K562 (cell line): ENCODE measurements around the gene SPINT1. TPM values are rescaled to one million over a fixed set of nuclear protein-coding genes. Genes with fewer than 3 reads are reported as not detected.

ENCODE experiments used
- GMEB1 ChIP-seq: fragments of 250-450 bp; sonication (Bioruptor Pico); IDR thresholded peaks from 2 replicates; pipeline ENCODE4 v1.4.0; 2020; ENCODE audit warnings: mild to moderate bottlenecking
- KAT2B ChIP-seq: IDR thresholded peaks from one replicate; pipeline ENCODE4 v1.6.1; 2012; ENCODE audit warnings: low read depth, mild to moderate bottlenecking, control low read depth, inconsistent platforms, low read length, moderate library complexity
- NEUROD1 ChIP-seq: fragments of 150-350 bp; IDR thresholded peaks from 2 replicates; pipeline ENCODE4 v1.6.1; 2014; ENCODE audit warnings: borderline replicate concordance, low read length, low read depth; ENCODE audit not compliant: partially characterized antibody
- RCOR1 ChIP-seq, 2 experiments: IDR thresholded peaks; 2 replicates each; pipeline ENCODE4 v1.6.1; 2012; ENCODE audit warnings: low read depth in 2 of 2, low read length in 2 of 2, borderline replicate concordance in 1 of 2, improper control_type of control experiment in 1 of 2
- SLC30A9 ChIP-seq: fragments of 250-450 bp; sonication (Bioruptor Pico); IDR thresholded peaks from 2 replicates; pipeline ENCODE4 v1.8.0; 2022; ENCODE audit warnings: mild to moderate bottlenecking, moderate library complexity
- SRF ChIP-seq, 2 experiments: fragments of 250-450, 450-650 bp in 1 of 2; sonication (Bioruptor Pico) in 1 of 2; sonication (generic) in 1 of 2; formaldehyde crosslinking; IDR thresholded peaks; 2 replicates each; pipeline versions ENCODE4 v1.5.0 to v1.5.1; 2020 to 2022; ENCODE audit warnings: mild to moderate bottlenecking in 1 of 2, missing genetic modification reagents in 1 of 2
- ZFP30 ChIP-seq: fragments of 250-450 bp; sonication (Bioruptor Pico); IDR thresholded peaks from 2 replicates; pipeline ENCODE4 v1.8.0; 2022; ENCODE audit warnings: moderate library complexity, mild to moderate bottlenecking, inconsistent platforms, borderline replicate concordance
- ZNF407 ChIP-seq: fragments of 450-650 bp; IDR thresholded peaks from 2 replicates; pipeline ENCODE4 v1.6.1; 2016; ENCODE audit warnings: low read depth
- polyA plus RNA-seq, 8 experiments: library from polyadenylated mRNA; depleted of rRNA in 4 of 8; stranded (reverse) in 5 of 8; unstranded in 3 of 8; fragments of >200 nt; fragmentation: Nextera tagmentation in 2 of 8; fragmentation: Illumina TruSeq in 1 of 8; extraction: Ambion mirVana in 2 of 8; extraction: Trizol in 1 of 8; gene quantifications; 2 replicates each; pipeline versions ENCODE4 v1.2.1 to v1.2.3, GENCODE V29; 2011 to 2014; ENCODE audit warnings: inconsistent platforms in 1 of 8, missing spikeins in 1 of 8
- total RNA-seq, 7 experiments: library from RNA; depleted of rRNA in 6 of 7; stranded (reverse); fragments of >200 nt in 6 of 7; fragmentation: Illumina TruSeq in 2 of 7; extraction: Trizol in 2 of 7; gene quantifications; 2 replicates each; pipeline versions ENCODE4 v1.2.1 to v1.2.3, GENCODE V29; 2011 to 2021; ENCODE audit warnings: low replicate concordance in 1 of 7
- TF ChIP-seq, protein P1 (sequence below): fragments of 450-650 bp; conservative IDR thresholded peaks from 2 replicates; pipeline ENCODE4 v1.6.1; 2016; ENCODE audit warnings: missing genetic modification characterization, low read depth, mild to moderate bottlenecking, missing compliant biosample characterization, moderate library complexity

The SPINT1 gene
- total and polyA plus RNA-seq, 9 of the 15 experiments (the other 6 are each of a cell fraction or from before 2014, with no cell fraction given) = 0.78 to 4.5 (median 1.5) TPM

- no peak for TF ChIP-seq GMEB1 (CRISPR knock-in tag)
- no peak for TF ChIP-seq KAT2B
- no peak for TF ChIP-seq SRF (CRISPR knock-in tag; IDR thresholded peaks at IDR 0.05)
- TF ChIP-seq ZFP30 = no peak
- TF ChIP-seq NEUROD1 = no peak
- no peak for TF ChIP-seq SLC30A9 (CRISPR knock-in tag)
- TF ChIP-seq RCOR1 (IDR thresholded peaks at IDR 0.05; ENCODE audit: borderline replicate concordance in 1 of 2, low read depth in 2 of 2, low read length in 2 of 2) = peak in 1 of 2 experiments; percentile 48; a peak in 1 of 4 replicates
- TF ChIP-seq, protein P1, sequence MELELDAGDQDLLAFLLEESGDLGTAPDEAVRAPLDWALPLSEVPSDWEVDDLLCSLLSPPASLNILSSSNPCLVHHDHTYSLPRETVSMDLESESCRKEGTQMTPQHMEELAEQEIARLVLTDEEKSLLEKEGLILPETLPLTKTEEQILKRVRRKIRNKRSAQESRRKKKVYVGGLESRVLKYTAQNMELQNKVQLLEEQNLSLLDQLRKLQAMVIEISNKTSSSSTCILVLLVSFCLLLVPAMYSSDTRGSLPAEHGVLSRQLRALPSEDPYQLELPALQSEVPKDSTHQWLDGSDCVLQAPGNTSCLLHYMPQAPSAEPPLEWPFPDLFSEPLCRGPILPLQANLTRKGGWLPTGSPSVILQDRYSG (tag) = no peak
- TF ChIP-seq ZNF407 = no peak
These were observed 13.9 kb downstream of the SPINT1 start (continued) for GRCh38 chr15:40857601-40858341.
